GM12872 (cell line): ENCODE results near the gene YEATS2.

Experiments used
- TF ChIP-seq, protein P1 (sequence below): IDR thresholded peaks from 3 replicates; pipeline ENCODE4 v1.5.1; 2011; ENCODE audit warnings: low read depth, mild to moderate bottlenecking, low read length, moderate library complexity; ENCODE audit not compliant: insufficient read depth

Gene YEATS2

GRCh38 chr3:183697610-183698317, at the start of gene YEATS2:
Gene YEATS2 (plus strand): TSS chr3:183697797. CDS start chr3:183715163, 17,366 bp downstream.
- TF ChIP-seq, protein P1, sequence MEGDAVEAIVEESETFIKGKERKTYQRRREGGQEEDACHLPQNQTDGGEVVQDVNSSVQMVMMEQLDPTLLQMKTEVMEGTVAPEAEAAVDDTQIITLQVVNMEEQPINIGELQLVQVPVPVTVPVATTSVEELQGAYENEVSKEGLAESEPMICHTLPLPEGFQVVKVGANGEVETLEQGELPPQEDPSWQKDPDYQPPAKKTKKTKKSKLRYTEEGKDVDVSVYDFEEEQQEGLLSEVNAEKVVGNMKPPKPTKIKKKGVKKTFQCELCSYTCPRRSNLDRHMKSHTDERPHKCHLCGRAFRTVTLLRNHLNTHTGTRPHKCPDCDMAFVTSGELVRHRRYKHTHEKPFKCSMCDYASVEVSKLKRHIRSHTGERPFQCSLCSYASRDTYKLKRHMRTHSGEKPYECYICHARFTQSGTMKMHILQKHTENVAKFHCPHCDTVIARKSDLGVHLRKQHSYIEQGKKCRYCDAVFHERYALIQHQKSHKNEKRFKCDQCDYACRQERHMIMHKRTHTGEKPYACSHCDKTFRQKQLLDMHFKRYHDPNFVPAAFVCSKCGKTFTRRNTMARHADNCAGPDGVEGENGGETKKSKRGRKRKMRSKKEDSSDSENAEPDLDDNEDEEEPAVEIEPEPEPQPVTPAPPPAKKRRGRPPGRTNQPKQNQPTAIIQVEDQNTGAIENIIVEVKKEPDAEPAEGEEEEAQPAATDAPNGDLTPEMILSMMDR = no peak

- TF ChIP-seq, protein P1 = no peak
These were observed 47.0 kb upstream of the YEATS2 start for GRCh38 chr3:183650554-183650953.

DNA sequence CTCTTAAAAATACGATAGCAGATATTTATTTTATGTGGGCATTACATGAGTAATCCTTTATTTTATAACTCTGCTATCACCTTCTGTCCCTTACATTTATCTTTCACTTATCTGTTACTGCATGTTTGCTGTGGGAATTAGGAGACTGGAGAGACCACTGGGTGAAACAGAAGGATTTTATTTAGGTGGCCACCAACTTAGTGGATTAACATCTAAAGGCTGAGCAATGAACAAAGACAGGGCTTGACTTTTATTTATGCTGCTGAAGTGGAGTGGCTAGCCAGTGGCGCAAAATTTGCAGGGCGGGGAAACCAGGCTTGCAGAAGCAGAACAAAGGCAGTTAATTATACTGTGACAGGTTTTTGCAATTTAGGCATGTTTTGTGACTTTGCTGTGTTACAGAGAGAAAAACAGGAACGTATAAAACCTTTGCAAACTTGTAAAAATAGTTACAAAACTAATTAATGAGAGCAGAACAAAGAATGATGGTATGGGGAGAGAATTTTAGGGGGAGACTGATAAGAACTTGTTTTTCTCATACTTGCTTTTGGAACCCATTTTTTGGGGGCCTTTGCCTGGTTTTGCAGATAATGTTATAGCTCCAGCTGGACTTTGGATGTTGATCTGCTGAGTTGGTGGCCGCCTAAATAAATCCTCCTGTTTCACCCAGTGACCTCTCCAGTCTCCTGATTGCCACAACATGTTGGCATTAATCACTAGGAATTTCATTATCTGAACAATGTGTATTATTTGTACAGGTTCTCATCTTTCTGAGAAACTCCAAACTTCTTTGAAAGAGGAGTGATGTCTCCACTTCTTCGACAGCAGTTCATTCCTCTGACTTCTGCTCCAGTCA, 44.2 kb upstream of the YEATS2 start:
- TF ChIP-seq, protein P1 = no peak

DNA sequence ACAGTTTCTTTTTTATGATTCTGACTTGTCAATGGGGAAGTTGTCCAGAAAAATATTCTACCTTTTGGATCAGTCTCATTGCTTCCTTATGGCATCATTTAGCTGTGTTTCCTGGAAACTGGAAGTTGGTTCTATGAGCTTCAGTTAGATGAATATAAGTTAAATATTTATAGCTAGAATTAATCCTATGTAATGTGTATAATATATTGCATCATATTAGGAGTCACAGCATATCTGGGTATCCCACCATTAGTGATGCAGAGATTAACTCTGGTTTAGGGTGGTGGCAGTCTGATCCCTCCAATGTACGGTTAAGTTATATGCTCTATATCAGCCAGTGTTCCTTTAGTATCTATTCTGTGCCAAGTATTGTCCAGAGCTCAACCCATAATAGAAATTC, 42.9 kb upstream of the YEATS2 start:
- TF ChIP-seq, protein P1 = no peak

- TF ChIP-seq, protein P1 = no peak
These were observed 35.5 kb upstream of the YEATS2 start for GRCh38 chr3:183662099-183662498.

- TF ChIP-seq, protein P1 = no peak
These were observed 32.6 kb upstream of the YEATS2 start for GRCh38 chr3:183664913-183665381.

DNA sequence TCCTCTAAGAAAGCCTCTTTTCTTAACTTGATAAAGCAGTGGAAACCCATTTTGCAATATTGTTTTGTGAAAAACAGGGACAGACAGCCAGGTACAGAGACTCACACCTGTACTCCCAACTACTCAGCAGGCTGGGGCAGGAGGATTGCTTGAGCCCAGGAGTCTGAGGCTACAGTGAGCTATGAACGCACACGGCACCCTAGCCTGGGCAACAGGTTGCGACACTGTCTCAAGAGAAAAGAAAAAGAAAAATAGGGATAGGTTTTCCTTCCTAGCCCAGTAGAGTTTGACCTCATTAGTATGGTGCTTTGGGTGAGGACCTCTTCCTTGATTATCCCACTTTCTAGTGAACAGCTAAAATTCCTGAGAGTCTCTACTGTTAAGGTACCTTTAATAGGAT, 17.5 kb upstream of the YEATS2 start:
- TF ChIP-seq, protein P1 = no peak
